Glutamatergic neuron (in vitro differentiated cells): ENCODE results near the gene MANBA. TPM values are rescaled to one million over a fixed set of nuclear protein-coding genes. Genes with fewer than 3 reads are reported as not detected.

ENCODE experiments used
- DNase-seq: peaks from one replicate; pipeline ENCODE4 v3.0.0; 2022
- H3K27ac Mint-ChIP-seq: one replicate; pipeline ENCODE4 v1.8.0; 2020; ENCODE audit warnings: mild to moderate bottlenecking, mixed read lengths, inconsistent platforms; ENCODE audit not compliant: unreplicated experiment
- H3K27me3 Mint-ChIP-seq: one replicate; pipeline ENCODE4 v1.8.0; 2020; ENCODE audit warnings: mild to moderate bottlenecking, moderate library complexity, mixed read lengths, inconsistent platforms; ENCODE audit not compliant: unreplicated experiment
- H3K36me3 Mint-ChIP-seq: one replicate; pipeline ENCODE4 v1.8.0; 2020; ENCODE audit warnings: mild to moderate bottlenecking, mixed read lengths, inconsistent platforms; ENCODE audit not compliant: unreplicated experiment
- H3K4me1 Mint-ChIP-seq: one replicate; pipeline ENCODE4 v1.8.0; 2020; ENCODE audit warnings: mild to moderate bottlenecking, low read depth, mixed read lengths, inconsistent platforms; ENCODE audit not compliant: unreplicated experiment
- H3K4me3 Mint-ChIP-seq: one replicate; pipeline ENCODE4 v1.8.0; 2020; ENCODE audit warnings: mild to moderate bottlenecking, mixed read lengths, inconsistent platforms; ENCODE audit not compliant: unreplicated experiment
- H3K9me3 Mint-ChIP-seq: one replicate; pipeline ENCODE4 v1.8.0; 2020; ENCODE audit warnings: mild to moderate bottlenecking, moderate library complexity, mixed read lengths, inconsistent platforms; ENCODE audit not compliant: unreplicated experiment
- CTCF ChIP-seq: fragments of 200-600 bp; sonication (generic); IDR thresholded peaks from one replicate; pipeline ENCODE4 v1.5.0; 2021; ENCODE audit not compliant: partially characterized antibody, unreplicated experiment
- total RNA-seq: library from RNA; stranded (reverse); fragmentation: NEBNext Ultra II Directional; extraction: Animal tissue kit (Norgen Biotek cat#: 25700); gene quantifications from one replicate; pipeline ENCODE4 v1.2.1, GENCODE V29; 2021; ENCODE audit not compliant: unreplicated experiment

Gene MANBA
- total RNA-seq, 1 donor from 2014 or later = 13.0 TPM

GRCh38 chr4:102598086-102598761 lies 162.5 kb downstream of the MANBA start:
- no peak for TF ChIP-seq CTCF
- H3K36me3 Mint-ChIP-seq = peaks cover 4% of the 10 kb centered on the region
- no peak for DNase-seq
- no peak overlapping the region for H3K27ac Mint-ChIP-seq
- H3K9me3 Mint-ChIP-seq = no peaks in the 10 kb centered on the region
- H3K4me1 Mint-ChIP-seq = no peaks in the 10 kb centered on the region
- no peaks in the 10 kb centered on the region for H3K27me3 Mint-ChIP-seq
- no peak overlapping the region for H3K4me3 Mint-ChIP-seq

GRCh38 chr4:102596532-102596931 lies 164.2 kb downstream of the MANBA start:
- DNase-seq = no peak
- peaks cover 11% of the 10 kb centered on the region for H3K36me3 Mint-ChIP-seq
- H3K9me3 Mint-ChIP-seq = peaks cover 3% of the 10 kb centered on the region
- H3K4me3 Mint-ChIP-seq = no peak overlapping the region
- no peak for TF ChIP-seq CTCF
- no peaks in the 10 kb centered on the region for H3K4me1 Mint-ChIP-seq
- no peaks in the 10 kb centered on the region for H3K27me3 Mint-ChIP-seq
- H3K27ac Mint-ChIP-seq = no peak overlapping the region

- H3K27me3 Mint-ChIP-seq = no peaks in the 10 kb centered on the region
- H3K9me3 Mint-ChIP-seq = peaks cover 4% of the 10 kb centered on the region
- peaks cover 19% of the 10 kb centered on the region for H3K36me3 Mint-ChIP-seq
- no peak overlapping the region for H3K4me3 Mint-ChIP-seq
- H3K4me1 Mint-ChIP-seq = no peaks in the 10 kb centered on the region
- TF ChIP-seq CTCF = no peak
- DNase-seq = no peak
- no peak overlapping the region for H3K27ac Mint-ChIP-seq
Measured at GRCh38 chr4:102594000-102594399, 166.8 kb downstream of the MANBA start.

GRCh38 chr4:102593147-102593546 lies 167.6 kb downstream of the MANBA start:
- H3K4me1 Mint-ChIP-seq = no peaks in the 10 kb centered on the region

More at GRCh38 chr4:102593147-102593546, 167.6 kb downstream of the MANBA start:
- Mint-ChIP-seq H3K4me3 (no peak overlapping the region), H3K9me3 (peaks cover 4% of the 10 kb centered on the region), H3K27me3 (no peaks in the 10 kb centered on the region), H3K36me3 (peaks cover 19% of the 10 kb centered on the region), H3K27ac (no peak overlapping the region)
- DNase-seq = no peak
- TF ChIP-seq CTCF = no peak
